Kidney epithelial cell (primary cell): Measurements from ENCODE around the gene CHTOP. TPM values are rescaled to one million over a fixed set of nuclear protein-coding genes. Genes with fewer than 3 reads are reported as not detected.

Experiments
- DNase-seq: peaks from one replicate; pipeline ENCODE4 v3.0.0-alpha.2; 2010; ENCODE audit warnings: low read depth
- H3K27me3 ChIP-seq: 2 replicates; pipeline ENCODE4 v1.6.0; 2011; ENCODE audit warnings: low read length; ENCODE audit not compliant: control insufficient read depth, insufficient read depth
- H3K36me3 ChIP-seq: 2 replicates; pipeline ENCODE4 v1.5.1; 2011; ENCODE audit warnings: low read length; ENCODE audit not compliant: control insufficient read depth, insufficient read depth
- H3K4me3 ChIP-seq: 2 replicates; pipeline ENCODE4 v1.5.1; 2011; ENCODE audit warnings: low read depth, mild to moderate bottlenecking, control low read depth, low read length
- total RNA-seq: library from RNA; depleted of rRNA; stranded (reverse); fragments of >200 nt; gene quantifications from 2 replicates; pipeline ENCODE4 v1.2.3, GENCODE V29; 2015
- TF ChIP-seq, protein P1 (sequence below): IDR thresholded peaks from 2 replicates; pipeline ENCODE4 v1.5.1; 2011; ENCODE audit warnings: mild to moderate bottlenecking, moderate library complexity, low read length, control low read depth, inconsistent platforms; ENCODE audit not compliant: insufficient read depth, poor library complexity, severe bottlenecking

The CHTOP gene
- total RNA-seq, 1 donor from 2014 or later: 58.1 TPM

- Histone ChIP-seq H3K36me3 (no peaks in the 10 kb centered on the region), H3K27me3 (peaks cover 32% of the 10 kb centered on the region), H3K4me3 (peak overlapping the region; percentile 52)
- TF ChIP-seq, protein P1, sequence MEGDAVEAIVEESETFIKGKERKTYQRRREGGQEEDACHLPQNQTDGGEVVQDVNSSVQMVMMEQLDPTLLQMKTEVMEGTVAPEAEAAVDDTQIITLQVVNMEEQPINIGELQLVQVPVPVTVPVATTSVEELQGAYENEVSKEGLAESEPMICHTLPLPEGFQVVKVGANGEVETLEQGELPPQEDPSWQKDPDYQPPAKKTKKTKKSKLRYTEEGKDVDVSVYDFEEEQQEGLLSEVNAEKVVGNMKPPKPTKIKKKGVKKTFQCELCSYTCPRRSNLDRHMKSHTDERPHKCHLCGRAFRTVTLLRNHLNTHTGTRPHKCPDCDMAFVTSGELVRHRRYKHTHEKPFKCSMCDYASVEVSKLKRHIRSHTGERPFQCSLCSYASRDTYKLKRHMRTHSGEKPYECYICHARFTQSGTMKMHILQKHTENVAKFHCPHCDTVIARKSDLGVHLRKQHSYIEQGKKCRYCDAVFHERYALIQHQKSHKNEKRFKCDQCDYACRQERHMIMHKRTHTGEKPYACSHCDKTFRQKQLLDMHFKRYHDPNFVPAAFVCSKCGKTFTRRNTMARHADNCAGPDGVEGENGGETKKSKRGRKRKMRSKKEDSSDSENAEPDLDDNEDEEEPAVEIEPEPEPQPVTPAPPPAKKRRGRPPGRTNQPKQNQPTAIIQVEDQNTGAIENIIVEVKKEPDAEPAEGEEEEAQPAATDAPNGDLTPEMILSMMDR: peak; percentile 88
- DNase-seq: no peak
Measured at GRCh38 chr1:153677718-153678518, 44.1 kb downstream of the CHTOP start.

- Histone ChIP-seq H3K36me3 (no peaks in the 10 kb centered on the region), H3K4me3 (peak within 1 kb of the TSS; percentile 52), H3K27me3 (peaks cover 32% of the 10 kb centered on the region)
- no peak for DNase-seq
- TF ChIP-seq, protein P1: no peak
Measured at GRCh38 chr1:153678519-153679336, 44.9 kb downstream of the CHTOP start, which contains the start of gene NPR1. TSS of gene NPR1 (plus strand) at chr1:153678688. CDS start at chr1:153679109, 421 bp downstream.

- Histone ChIP-seq H3K36me3 (no peaks in the 10 kb centered on the region), H3K27me3 (peaks cover 32% of the 10 kb centered on the region), H3K4me3 (peak overlapping the region; percentile 52)
- TF ChIP-seq, protein P1: peak; percentile 13
- no peak for DNase-seq
Measured at GRCh38 chr1:153679337-153680119, 45.7 kb downstream of the CHTOP start.

- peaks cover 32% of the 10 kb centered on the region for H3K27me3 ChIP-seq
- H3K4me3 ChIP-seq: peak overlapping the region; percentile 52
- H3K36me3 ChIP-seq: no peaks in the 10 kb centered on the region
- DNase-seq: no peak
- TF ChIP-seq, protein P1: no peak
Measured at GRCh38 chr1:153680120-153680403, 46.2 kb downstream of the CHTOP start.

- H3K36me3 ChIP-seq: no peaks in the 10 kb centered on the region
- no peak for DNase-seq
- H3K27me3 ChIP-seq: peaks cover 32% of the 10 kb centered on the region
- H3K4me3 ChIP-seq: no peak overlapping the region
- TF ChIP-seq, protein P1: no peak
Measured at GRCh38 chr1:153682730-153683129, 48.9 kb downstream of the CHTOP start.
